IPS-18c (cell line): ENCODE results near the gene SOWAHA.
A peak's percentile ranks its signal among the peaks of the same experiment; 100 is the strongest.

Experiments
- H3K4me3 ChIP-seq: 2 replicates; pipeline ENCODE4 v1.7.0; 2013; ENCODE audit warnings: low read depth, mild to moderate bottlenecking, low read length, moderate library complexity; ENCODE audit not compliant: insufficient read depth
- H3K9me3 ChIP-seq: one replicate; pipeline ENCODE4 v1.6.1; 2013; ENCODE audit warnings: mild to moderate bottlenecking, low read length, moderate library complexity; ENCODE audit not compliant: control insufficient read depth, insufficient read depth

Gene SOWAHA

DNA sequence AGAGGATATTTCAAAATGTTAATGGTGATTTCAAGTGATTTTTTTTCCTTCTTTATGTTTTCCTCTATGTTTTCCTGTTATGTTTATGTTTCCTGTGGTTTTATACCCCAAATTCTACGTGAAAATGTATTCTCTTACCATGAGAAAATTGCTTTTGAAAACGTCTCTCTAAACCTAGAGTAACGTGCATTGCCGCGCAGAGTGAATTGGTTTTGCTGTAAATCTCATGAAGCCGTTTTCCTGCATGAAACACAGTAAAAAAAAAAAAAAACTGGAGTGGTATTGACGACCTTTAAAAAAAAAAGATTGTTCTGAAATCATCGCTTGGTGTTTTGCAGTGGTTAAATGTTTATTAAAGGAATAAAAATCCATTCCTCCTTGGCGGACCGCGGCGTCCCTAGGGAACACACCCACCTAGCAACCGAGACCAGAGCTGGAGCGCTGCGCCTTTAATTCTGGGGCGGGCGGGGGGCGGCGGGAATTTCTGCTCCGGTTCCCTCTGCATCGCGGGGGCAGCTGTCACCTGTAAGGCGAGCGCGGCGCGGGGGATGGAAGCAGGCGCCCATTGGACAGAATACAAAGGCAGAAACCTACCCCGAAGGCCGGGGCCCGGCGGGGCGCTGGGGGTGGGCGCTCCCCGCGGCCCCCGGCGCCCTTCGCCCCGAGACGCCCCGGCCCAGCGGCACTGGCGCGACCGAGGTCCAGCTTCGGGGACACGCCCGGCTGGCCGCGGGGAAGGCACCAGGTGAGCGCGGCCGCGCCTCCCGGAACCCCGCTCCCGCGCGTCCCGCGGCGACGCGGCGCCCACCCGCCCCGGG is at the start of gene SOWAHA:
Gene SOWAHA (plus strand): TSS at position 522 of the 818 bp plus-strand sequence. CDS start 320 bp downstream, outside the sequence.
- H3K4me3 ChIP-seq, result peak within 1 kb of the TSS; percentile 38

GRCh38 chr5:132764051-132764450 is 49.1 kb upstream of the SOWAHA start:
- no peaks in the 10 kb centered on the region for H3K9me3 ChIP-seq

More for the DNA sequence above, at the start of gene SOWAHA:
- peaks cover 7% of the 10 kb centered on the region for H3K9me3 ChIP-seq

GRCh38 chr5:132764671-132765238 is 48.3 kb upstream of the SOWAHA start:
- Histone ChIP-seq H3K9me3 (no peaks in the 10 kb centered on the region), H3K4me3 (no peak overlapping the region; the same call in 1 of the 2 replicates)

More at GRCh38 chr5:132764051-132764450, 49.1 kb upstream of the SOWAHA start:
- no peak overlapping the region; the same call in 1 of the 2 replicates for H3K4me3 ChIP-seq

DNA sequence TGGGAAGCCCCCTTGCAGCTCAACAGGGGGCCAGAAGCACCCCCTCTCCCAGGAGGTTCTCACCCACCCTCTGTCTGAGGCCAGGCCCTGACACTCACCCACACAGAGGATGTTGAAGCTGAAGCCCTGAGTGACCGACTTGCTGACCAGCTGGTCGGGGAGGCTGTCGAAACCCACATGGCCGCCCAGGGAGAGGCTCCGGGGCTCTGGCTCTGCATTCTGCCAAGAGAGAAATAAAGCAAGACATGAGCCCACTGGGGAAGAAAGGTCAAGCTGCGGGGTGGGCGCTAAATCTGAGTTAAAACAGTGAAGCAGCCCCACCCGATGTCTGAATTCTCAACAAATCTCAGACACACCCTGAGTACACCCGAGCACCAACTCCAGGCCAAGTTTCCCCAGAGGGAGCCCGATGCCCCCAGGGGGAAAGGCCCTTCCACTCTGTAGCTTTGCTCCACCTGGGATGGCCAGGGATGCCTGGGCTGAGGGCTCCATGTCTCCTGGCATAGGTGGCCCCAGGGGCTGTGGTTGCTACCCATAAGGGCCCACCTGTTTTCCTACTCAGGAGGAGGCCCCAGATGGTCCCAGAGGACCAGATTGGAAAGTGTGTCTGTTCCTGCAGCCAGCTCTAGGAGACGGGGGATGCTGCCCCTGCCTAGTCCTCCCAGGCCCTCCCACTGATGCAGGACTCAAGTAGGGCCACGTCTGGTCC is 47.6 kb upstream of the SOWAHA start:
- H3K9me3 ChIP-seq, result no peaks in the 10 kb centered on the region
- H3K4me3 ChIP-seq, result no peak overlapping the region

- Histone ChIP-seq H3K9me3 (no peaks in the 10 kb centered on the region), H3K4me3 (no peak overlapping the region)
These were observed 46.9 kb upstream of the SOWAHA start for GRCh38 chr5:132766020-132766805.

- Histone ChIP-seq H3K9me3 (no peaks in the 10 kb centered on the region), H3K4me3 (no peak overlapping the region)
These were observed 46.4 kb upstream of the SOWAHA start for GRCh38 chr5:132766806-132767055.

- Histone ChIP-seq H3K9me3 (no peaks in the 10 kb centered on the region), H3K4me3 (no peak overlapping the region)
These were observed 46.0 kb upstream of the SOWAHA start for GRCh38 chr5:132767150-132767549.

GRCh38 chr5:132768485-132768868 is 44.6 kb upstream of the SOWAHA start:
- H3K4me3 ChIP-seq, result no peak overlapping the region
- H3K9me3 ChIP-seq, result no peaks in the 10 kb centered on the region

GRCh38 chr5:132770476-132771159 is 42.5 kb upstream of the SOWAHA start:
- H3K4me3 ChIP-seq, result no peak overlapping the region
- H3K9me3 ChIP-seq, result no peaks in the 10 kb centered on the region

GRCh38 chr5:132771503-132771998 is 41.6 kb upstream of the SOWAHA start:
- H3K4me3 ChIP-seq, result no peak overlapping the region
- H3K9me3 ChIP-seq, result no peaks in the 10 kb centered on the region

DNA sequence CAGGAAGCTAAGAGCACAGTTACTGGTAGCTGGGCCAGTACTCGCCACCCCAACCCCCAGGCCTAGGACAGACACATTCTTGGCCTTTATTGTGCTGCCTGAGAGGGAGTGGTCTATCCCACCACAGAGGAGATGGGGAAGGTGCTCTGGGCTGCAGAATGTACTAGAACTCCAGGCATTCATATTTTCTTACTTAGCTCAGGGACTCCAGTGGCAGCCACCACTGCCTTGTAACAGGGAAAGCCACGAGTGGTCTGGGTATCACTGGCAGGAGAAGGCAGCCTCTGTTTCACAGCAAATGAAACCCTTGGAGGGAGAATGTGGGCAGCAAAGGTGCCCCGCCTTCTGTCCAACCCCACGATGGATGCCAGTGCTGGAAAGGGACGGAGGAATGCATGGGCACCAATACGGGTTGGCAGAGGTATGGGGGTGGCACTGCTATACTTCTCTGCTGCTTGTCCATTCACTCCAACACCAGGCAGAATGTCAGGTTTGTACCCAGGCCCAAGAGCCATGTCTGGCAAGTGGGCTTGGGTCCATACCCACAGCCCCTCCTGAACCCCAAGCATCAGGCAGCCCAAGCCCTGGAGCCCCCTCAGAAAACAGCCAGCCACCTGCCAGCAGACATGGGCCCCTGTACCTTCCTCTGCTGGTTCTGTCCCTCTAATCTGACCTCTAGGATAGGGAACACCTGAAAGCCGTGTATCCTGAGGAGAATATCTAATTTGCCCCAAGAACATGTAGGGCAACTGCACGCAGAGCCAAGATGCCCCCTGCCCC is 40.6 kb upstream of the SOWAHA start:
- no peaks in the 10 kb centered on the region for H3K9me3 ChIP-seq
- no peak overlapping the region for H3K4me3 ChIP-seq

DNA sequence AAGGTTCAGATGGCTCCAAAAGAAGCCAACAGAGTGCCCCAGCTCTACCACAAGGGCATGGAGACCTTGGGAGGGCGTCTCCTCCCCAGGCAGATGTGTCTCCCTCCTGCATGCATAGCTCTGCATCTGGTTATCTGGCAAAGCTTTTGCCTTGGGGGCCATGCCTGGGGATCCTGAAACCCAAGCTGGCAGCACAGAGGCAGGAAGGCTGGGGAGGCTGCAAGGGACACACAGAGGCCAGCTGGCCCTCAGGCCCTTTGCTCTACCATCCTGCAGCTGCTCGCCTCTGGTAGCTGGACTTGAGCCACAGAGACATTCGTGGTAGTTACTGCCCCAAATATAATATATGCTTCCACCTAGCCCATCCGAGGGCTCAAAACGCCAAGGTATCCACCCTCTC is 40.0 kb upstream of the SOWAHA start:
- Histone ChIP-seq H3K4me3 (no peak overlapping the region), H3K9me3 (no peaks in the 10 kb centered on the region)

GRCh38 chr5:132773601-132774355 is 39.3 kb upstream of the SOWAHA start:
- no peak overlapping the region for H3K4me3 ChIP-seq

GRCh38 chr5:132774406-132774805 is 38.7 kb upstream of the SOWAHA start:
- H3K4me3 ChIP-seq, result no peak overlapping the region

More at GRCh38 chr5:132773601-132774355, 39.3 kb upstream of the SOWAHA start:
- H3K9me3 ChIP-seq, result no peaks in the 10 kb centered on the region

GRCh38 chr5:132774896-132775295 is 38.2 kb upstream of the SOWAHA start:
- H3K9me3 ChIP-seq, result no peaks in the 10 kb centered on the region

More at GRCh38 chr5:132774406-132774805, 38.7 kb upstream of the SOWAHA start:
- H3K9me3 ChIP-seq, result no peaks in the 10 kb centered on the region

More at GRCh38 chr5:132774896-132775295, 38.2 kb upstream of the SOWAHA start:
- H3K4me3 ChIP-seq, result no peak overlapping the region
